Measurements from ENCODE around the gene KSR1. TPM values are rescaled to one million over a fixed set of nuclear protein-coding genes. Genes with fewer than 3 reads are reported as not detected.

Gene KSR1
- total RNA-seq, 4 donors from 2014 or later, result 26.6 to 64.4 (median 42.2) TPM

GRCh38 chr17:27621942-27622559, 165.8 kb downstream of the KSR1 start:
- DNase-seq, result no peak

GRCh38 chr17:27622986-27623385, 166.7 kb downstream of the KSR1 start:
- Histone ChIP-seq H3K27ac (no peak overlapping the region), H3K27me3 (no peaks in the 10 kb centered on the region), H3K4me1 (no peaks in the 10 kb centered on the region), H3K4me3 (no peak overlapping the region), H3K36me3 (peaks cover 0 to 68% (median 0%) of the 10 kb centered on the region in 3 donors), H3K9me3 (no peaks in the 10 kb centered on the region)
- no peak for TF ChIP-seq POLR2A (IDR thresholded peaks at IDR 0.05)
- TF ChIP-seq, protein P1, sequence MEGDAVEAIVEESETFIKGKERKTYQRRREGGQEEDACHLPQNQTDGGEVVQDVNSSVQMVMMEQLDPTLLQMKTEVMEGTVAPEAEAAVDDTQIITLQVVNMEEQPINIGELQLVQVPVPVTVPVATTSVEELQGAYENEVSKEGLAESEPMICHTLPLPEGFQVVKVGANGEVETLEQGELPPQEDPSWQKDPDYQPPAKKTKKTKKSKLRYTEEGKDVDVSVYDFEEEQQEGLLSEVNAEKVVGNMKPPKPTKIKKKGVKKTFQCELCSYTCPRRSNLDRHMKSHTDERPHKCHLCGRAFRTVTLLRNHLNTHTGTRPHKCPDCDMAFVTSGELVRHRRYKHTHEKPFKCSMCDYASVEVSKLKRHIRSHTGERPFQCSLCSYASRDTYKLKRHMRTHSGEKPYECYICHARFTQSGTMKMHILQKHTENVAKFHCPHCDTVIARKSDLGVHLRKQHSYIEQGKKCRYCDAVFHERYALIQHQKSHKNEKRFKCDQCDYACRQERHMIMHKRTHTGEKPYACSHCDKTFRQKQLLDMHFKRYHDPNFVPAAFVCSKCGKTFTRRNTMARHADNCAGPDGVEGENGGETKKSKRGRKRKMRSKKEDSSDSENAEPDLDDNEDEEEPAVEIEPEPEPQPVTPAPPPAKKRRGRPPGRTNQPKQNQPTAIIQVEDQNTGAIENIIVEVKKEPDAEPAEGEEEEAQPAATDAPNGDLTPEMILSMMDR (IDR thresholded peaks at IDR 0.05), result no peak
- DNase-seq, result no peak

More at GRCh38 chr17:27621942-27622559, 165.8 kb downstream of the KSR1 start:
- H3K27ac ChIP-seq, result no peak overlapping the region
- H3K4me3 ChIP-seq, result no peak overlapping the region
- peaks cover 0 to 77% (median 0%) of the 10 kb centered on the region in 3 donors for H3K36me3 ChIP-seq
- H3K27me3 ChIP-seq, result no peaks in the 10 kb centered on the region
- TF ChIP-seq, protein P1 (IDR thresholded peaks at IDR 0.05), result no peak
- no peak for TF ChIP-seq POLR2A (IDR thresholded peaks at IDR 0.05)
- H3K9me3 ChIP-seq, result no peaks in the 10 kb centered on the region
- H3K4me1 ChIP-seq, result no peaks in the 10 kb centered on the region

DNA sequence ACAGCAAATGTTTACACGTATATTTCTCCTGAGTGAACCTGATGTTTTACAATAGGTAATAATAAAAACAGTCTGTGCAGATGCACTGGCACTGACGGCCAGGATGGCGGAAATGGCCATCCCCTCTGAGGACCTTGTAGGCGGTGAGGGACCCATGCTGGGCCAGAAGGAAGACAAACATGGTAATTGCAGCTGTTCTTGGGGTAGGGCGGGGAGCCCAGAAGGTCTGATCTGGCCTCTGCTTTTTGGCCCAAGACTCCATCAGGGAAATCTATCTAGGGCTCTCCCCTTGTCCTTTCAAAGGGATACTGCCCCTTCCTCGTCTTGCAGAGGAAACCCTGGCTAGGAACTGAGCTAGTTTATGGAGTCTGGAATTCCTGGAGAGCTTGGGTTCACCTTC, 167.4 kb downstream of the KSR1 start:
- Histone ChIP-seq H3K4me3 (no peak overlapping the region), H3K36me3 (peaks cover 0 to 62% (median 0%) of the 10 kb centered on the region in 3 donors), H3K27me3 (no peaks in the 10 kb centered on the region), H3K9me3 (no peaks in the 10 kb centered on the region), H3K4me1 (no peaks in the 10 kb centered on the region), H3K27ac (no peak overlapping the region)
- TF ChIP-seq POLR2A (IDR thresholded peaks at IDR 0.05), result no peak
- TF ChIP-seq, protein P1 (IDR thresholded peaks at IDR 0.05), result no peak
- no peak for DNase-seq

GRCh38 chr17:27624539-27624938, 168.3 kb downstream of the KSR1 start:
- Histone ChIP-seq H3K27ac (no peak overlapping the region), H3K27me3 (no peaks in the 10 kb centered on the region)

GRCh38 chr17:27625856-27626255, 169.6 kb downstream of the KSR1 start:
- Histone ChIP-seq H3K27ac (no peak overlapping the region), H3K9me3 (no peaks in the 10 kb centered on the region), H3K36me3 (peaks cover 0 to 47% (median 0%) of the 10 kb centered on the region in 3 donors), H3K4me1 (peaks cover 0 to 5% (median 0%) of the 10 kb centered on the region in 4 donors), H3K4me3 (no peak overlapping the region), H3K27me3 (no peaks in the 10 kb centered on the region)
- no peak for DNase-seq
- TF ChIP-seq, protein P1 (IDR thresholded peaks at IDR 0.05), result no peak
- no peak for TF ChIP-seq POLR2A (IDR thresholded peaks at IDR 0.05)

More at GRCh38 chr17:27624539-27624938, 168.3 kb downstream of the KSR1 start:
- Histone ChIP-seq H3K9me3 (no peaks in the 10 kb centered on the region), H3K36me3 (peaks cover 0 to 60% (median 0%) of the 10 kb centered on the region in 3 donors), H3K4me1 (no peaks in the 10 kb centered on the region), H3K4me3 (no peak overlapping the region)
- TF ChIP-seq POLR2A (IDR thresholded peaks at IDR 0.05), result no peak
- TF ChIP-seq, protein P1 (IDR thresholded peaks at IDR 0.05), result no peak
- no peak for DNase-seq

All from Peyer's patch (tissue), 4 donors.